HepG2 (cell line): Measurements from ENCODE around the gene HOTAIR. TPM values are rescaled to one million over a fixed set of nuclear protein-coding genes. Genes with fewer than 3 reads are reported as not detected.

ENCODE experiments used
- ATAC-seq: fragments of 200-7000 bp; cut with Tn5 transposase; 3 replicates; pipeline ENCODE4 v1.9.1; 2020; ENCODE audit warnings: mild to moderate bottlenecking, moderate library complexity
- BruUV-seq: library from RNA; stranded (reverse); fragments of 400-500 nt; replicated peaks from 2 replicates; lab custom pipeline; 2021; lab: Mats Ljungman, UMichigan
- CTCF ChIA-PET: fragments of 300-600 bp; formaldehyde crosslinking; extraction: SDS; loops from one replicate; lab custom pipeline; 2021; ENCODE audit warnings: low total read pairs, inconsistent platforms, low intra/inter-chr PET ratio; lab: Yijun Ruan, JAX
- POLR2A ChIA-PET: fragments of 350-600 bp; sonication (Branson Sonifier 250); formaldehyde crosslinking; loops from one replicate; lab custom pipeline; 2020; ENCODE audit warnings: antibody characterized with exemption, inconsistent platforms; lab: Yijun Ruan, JAX
- DNase-seq: peaks from one replicate; pipeline ENCODE4 v3.0.0-alpha.2; 2015; ENCODE audit warnings: low spot score
- FAIRE-seq: peaks from 3 replicates; lab custom pipeline; 2011; peaks lifted over from hg19 to GRCh38; lab: Jason Lieb, UNC
- H2AFZ ChIP-seq: one replicate; pipeline ENCODE4 v1.6.1; 2011; ENCODE audit warnings: low read length, inconsistent platforms
- H3K27ac ChIP-seq: fragments of 300-600 bp; 3 replicates; pipeline ENCODE4 v1.8.0; 2011; ENCODE audit warnings: mixed run types, mild to moderate bottlenecking, mixed read lengths, low read length, inconsistent platforms; ENCODE audit not compliant: insufficient read depth; ENCODE audit errors: extremely low read length
- H3K27me3 ChIP-seq, 2 experiments: fragments of 200-600 bp in 1 of 2; 2 replicates in 1 of 2; 3 replicates in 1 of 2; pipeline versions ENCODE4 v1.6.0 to v1.8.0; 2011; ENCODE audit warnings: low read length in 2 of 2, mild to moderate bottlenecking in 2 of 2, moderate library complexity in 2 of 2, inconsistent platforms in 1 of 2; ENCODE audit not compliant: insufficient read depth in 2 of 2, control insufficient read depth in 1 of 2
- H3K36me3 ChIP-seq, 2 experiments: fragments of 200-600 bp in 1 of 2; replicated peaks in 1 of 2; 2 replicates in 1 of 2; 3 replicates in 1 of 2; pipeline versions ENCODE4 v1.5.1 to v1.8.0; 2011; ENCODE audit warnings: low read length in 2 of 2, inconsistent platforms in 1 of 2; ENCODE audit not compliant: insufficient read depth in 2 of 2, control insufficient read depth in 1 of 2
- H3K4me1 ChIP-seq: 2 replicates; pipeline ENCODE4 v1.5.1; 2012; ENCODE audit warnings: low read length, inconsistent platforms; ENCODE audit not compliant: insufficient read depth
- H3K4me2 ChIP-seq: 2 replicates; pipeline ENCODE4 v1.6.0; 2011; ENCODE audit warnings: low read depth, low read length, inconsistent platforms
- H3K4me3 ChIP-seq, 3 experiments: fragments of 200-600 bp in 1 of 3; sonication (generic), shearing (Covaris generic) in 1 of 3; replicated peaks in 1 of 3; 2 replicates each; pipeline ENCODE4 v1.5.1; 2011 to 2016; ENCODE audit warnings: low read length in 3 of 3, inconsistent platforms in 2 of 3, low read depth in 2 of 3, mild to moderate bottlenecking in 2 of 3, control low read depth in 1 of 3, mixed read lengths in 1 of 3; ENCODE audit not compliant: insufficient read depth in 1 of 3
- H3K79me2 ChIP-seq: one replicate; pipeline ENCODE4 v1.6.1; 2011; ENCODE audit warnings: low read length, inconsistent platforms; ENCODE audit not compliant: insufficient read depth
- H3K9ac ChIP-seq: 2 replicates; pipeline ENCODE4 v1.6.0; 2011; ENCODE audit warnings: mild to moderate bottlenecking, low read depth, low read length, inconsistent platforms; ENCODE audit not compliant: insufficient read depth
- H3K9me3 ChIP-seq: 2 replicates; pipeline ENCODE4 v1.5.1; 2012; ENCODE audit warnings: mild to moderate bottlenecking, low read length
- H4K20me1 ChIP-seq: 2 replicates; pipeline ENCODE4 v1.6.0; 2011; ENCODE audit warnings: inconsistent platforms, mild to moderate bottlenecking, low read length, moderate library complexity; ENCODE audit not compliant: insufficient read depth
- MATR3 ChIP-seq: sonication (generic); formaldehyde crosslinking; IDR thresholded peaks from 2 replicates; pipeline ENCODE4 v1.4.0; 2020; ENCODE audit warnings: missing genetic modification reagents
- SAFB2 ChIP-seq: sonication (generic); formaldehyde crosslinking; IDR thresholded peaks from 2 replicates; pipeline ENCODE4 v1.5.1; 2020; ENCODE audit warnings: missing genetic modification reagents, low read depth, mild to moderate bottlenecking, borderline replicate concordance
- SATB2 ChIP-seq: sonication (generic); formaldehyde crosslinking; IDR thresholded peaks from 2 replicates; pipeline ENCODE4 v1.5.0; 2020; ENCODE audit warnings: missing genetic modification reagents
- TEAD3 ChIP-seq: optimal IDR thresholded peaks from 2 replicates; pipeline ENCODE3; 2016; ENCODE audit warnings: borderline replicate concordance
- ZNF12 ChIP-seq: sonication (generic); formaldehyde crosslinking; IDR thresholded peaks from 2 replicates; pipeline ENCODE4 v1.5.0; 2020; ENCODE audit warnings: missing genetic modification reagents
- ZNF549 ChIP-seq: sonication (generic); formaldehyde crosslinking; IDR thresholded peaks from 2 replicates; pipeline ENCODE4 v1.5.0; 2020; ENCODE audit warnings: missing genetic modification reagents
- ZNF609 ChIP-seq: sonication (generic); formaldehyde crosslinking; IDR thresholded peaks from 2 replicates; pipeline ENCODE4 v1.4.0; 2020; ENCODE audit warnings: mild to moderate bottlenecking, missing genetic modification reagents, borderline replicate concordance
- WGBS: methylation state at CpG from one replicate; pipeline ENCODE4 v1.1.6; 2017; ENCODE audit warnings: low lambda C conversion rate; 5-methylcytosine and 5-hydroxymethylcytosine counted together
- in situ Hi-C: cut with HindIII; loops from 2 replicates; pipeline ENCODE4 v1.10.0; 2017; ENCODE audit warnings: low pct_unique_long_range_greater_than_20kb; ENCODE audit not compliant: extremely low pct_ligation_motif_present
- intact Hi-C: fragments of 100-400 bp; cut with micrococcal nuclease; formaldehyde crosslinking; loops from one replicate; pipeline ENCODE4 v1.10.0; 2022; ENCODE audit not compliant: unreplicated experiment
- polyA plus RNA-seq, 8 experiments: library from polyadenylated mRNA; depleted of rRNA in 3 of 8; stranded (reverse) in 7 of 8; unstranded in 1 of 8; fragments of >200 nt; fragmentation: Illumina TruSeq in 4 of 8; extraction: Trizol in 4 of 8; gene quantifications; 2 replicates each; pipeline versions ENCODE4 v1.2.1 to v1.2.3, GENCODE V29; 2011 to 2016; ENCODE audit warnings: low read depth in 4 of 8, missing spikeins in 1 of 8, mixed read lengths in 1 of 8; ENCODE audit not compliant: insufficient read depth in 1 of 8
- total RNA-seq, 5 experiments: library from RNA; depleted of rRNA; stranded (reverse); fragments of >200 nt; fragmentation: Illumina TruSeq; extraction: Trizol; gene quantifications; 2 replicates each; pipeline ENCODE4 v1.2.3, GENCODE V29; 2016; ENCODE audit warnings: low read depth in 1 of 5

HOTAIR gene
- total and polyA plus RNA-seq, 2 of the 13 experiments (the other 11 are each of a cell fraction or from before 2014, with no cell fraction given) = not detected

GRCh38 chr12:53937099-53937498 lies 37.7 kb downstream of the HOTAIR start:
- TF ChIP-seq ZNF549 (no peak), ZNF12 (CRISPR knock-in tag) (no peak), TEAD3 (no peak), SAFB2 (CRISPR knock-in tag) (no peak), ZNF609 (CRISPR knock-in tag) (no peak), SATB2 (CRISPR knock-in tag) (no peak), MATR3 (CRISPR knock-in tag) (no peak)
- no peaks in the 10 kb centered on the region for H3K36me3 ChIP-seq
- H3K79me2 ChIP-seq = no peaks in the 10 kb centered on the region
- no peak overlapping the region for H3K4me2 ChIP-seq
- no peak overlapping the region for H2AFZ ChIP-seq
- 26% methylated on average over 12 of the region's 12 CpGs for WGBS
- POLR2A ChIA-PET = no interaction called here
- no peaks in the 10 kb centered on the region for H3K4me1 ChIP-seq
- ATAC-seq (no peak), FAIRE-seq (no peak), DNase-seq (no peak)
- no peak overlapping the region for H3K27ac ChIP-seq
- CTCF ChIA-PET = no interaction called here
- intact Hi-C loops = no loop called here
- H3K9me3 ChIP-seq = no peaks in the 10 kb centered on the region
- no peak overlapping the region for H3K9ac ChIP-seq
- BruUV-seq = no TSS peak
- in situ Hi-C loops = loop anchor here (25.0 kb wide), 1 partner anchor 150 kb away; no protein-coding TSS in a partner anchor
- H4K20me1 ChIP-seq = no peaks in the 10 kb centered on the region
- peaks cover 7 to 94% of the 10 kb centered on the region in 2 experiments; a peak in 4 of 5 replicates for H3K27me3 ChIP-seq
- no peak overlapping the region for H3K4me3 ChIP-seq
